ENCODE measurements around the gene TANGO6. TPM values are rescaled to one million over a fixed set of nuclear protein-coding genes. Genes with fewer than 3 reads are reported as not detected.

The TANGO6 gene
- total RNA-seq, 2 donors from 2014 or later: 9.6 to 15.3 TPM

DNA sequence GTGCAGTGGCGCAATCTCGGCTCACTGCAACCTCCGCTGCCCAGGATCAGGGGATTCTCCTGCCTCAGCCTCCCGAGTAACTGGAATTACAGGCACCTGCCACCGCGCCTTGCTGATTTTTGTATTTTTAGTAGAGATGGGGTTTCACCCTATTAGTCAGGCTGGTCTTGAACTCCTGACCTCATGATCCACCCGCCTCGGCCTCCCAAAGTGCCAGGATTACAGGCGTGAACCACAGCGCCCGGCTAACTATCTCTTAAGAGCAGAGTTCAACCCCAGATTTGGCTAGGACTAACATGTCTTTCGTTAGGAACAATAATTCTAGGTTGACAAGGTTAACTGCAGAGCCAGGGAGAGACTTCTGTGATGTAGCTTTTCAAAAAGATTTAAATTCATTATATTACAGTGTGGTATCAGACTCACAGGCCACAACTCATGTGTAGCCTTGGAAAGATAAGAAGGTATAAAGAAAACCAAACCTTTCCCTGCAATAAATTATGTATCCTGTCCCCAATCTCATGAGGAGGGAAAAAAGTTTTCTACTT is 284.7 kb downstream of the TANGO6 start:
- H3K4me1 Mint-ChIP-seq: peaks cover 15% of the 10 kb centered on the region
- TF ChIP-seq, protein P1, sequence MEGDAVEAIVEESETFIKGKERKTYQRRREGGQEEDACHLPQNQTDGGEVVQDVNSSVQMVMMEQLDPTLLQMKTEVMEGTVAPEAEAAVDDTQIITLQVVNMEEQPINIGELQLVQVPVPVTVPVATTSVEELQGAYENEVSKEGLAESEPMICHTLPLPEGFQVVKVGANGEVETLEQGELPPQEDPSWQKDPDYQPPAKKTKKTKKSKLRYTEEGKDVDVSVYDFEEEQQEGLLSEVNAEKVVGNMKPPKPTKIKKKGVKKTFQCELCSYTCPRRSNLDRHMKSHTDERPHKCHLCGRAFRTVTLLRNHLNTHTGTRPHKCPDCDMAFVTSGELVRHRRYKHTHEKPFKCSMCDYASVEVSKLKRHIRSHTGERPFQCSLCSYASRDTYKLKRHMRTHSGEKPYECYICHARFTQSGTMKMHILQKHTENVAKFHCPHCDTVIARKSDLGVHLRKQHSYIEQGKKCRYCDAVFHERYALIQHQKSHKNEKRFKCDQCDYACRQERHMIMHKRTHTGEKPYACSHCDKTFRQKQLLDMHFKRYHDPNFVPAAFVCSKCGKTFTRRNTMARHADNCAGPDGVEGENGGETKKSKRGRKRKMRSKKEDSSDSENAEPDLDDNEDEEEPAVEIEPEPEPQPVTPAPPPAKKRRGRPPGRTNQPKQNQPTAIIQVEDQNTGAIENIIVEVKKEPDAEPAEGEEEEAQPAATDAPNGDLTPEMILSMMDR (conservative IDR thresholded peaks at IDR 0.05): no peak
- H3K27me3 Mint-ChIP-seq (ENCODE audit: insufficient read depth): no peaks in the 10 kb centered on the region
- H3K27me3 ChIP-seq (ENCODE audit: control insufficient read depth, insufficient read depth, low read length, poor library complexity, severe bottlenecking): no peaks in the 10 kb centered on the region
- WGBS, 2 experiments (ENCODE audit: insufficient coverage in 1 of 2, insufficient read length in 1 of 2): 97 to 99% methylated on average over 11 to 12 of the region's 12 CpGs
- H3K36me3 ChIP-seq (ENCODE audit: control insufficient read depth, insufficient read depth, low read length): peaks cover 23% of the 10 kb centered on the region
- no peaks in the 10 kb centered on the region for H3K4me1 ChIP-seq (ENCODE audit: control insufficient read depth, insufficient read depth, low read length)
- no peak for DNase-seq
- no peak overlapping the region for H3K27ac Mint-ChIP-seq
- H3K9ac ChIP-seq (ENCODE audit: extremely low read depth, low read length, poor library complexity, severe bottlenecking): no peak overlapping the region
- H3K27ac ChIP-seq (ENCODE audit: low read depth, low read length): no peak overlapping the region
- no peaks in the 10 kb centered on the region for H3K9me3 Mint-ChIP-seq
- no peaks in the 10 kb centered on the region for H3K9me3 ChIP-seq (ENCODE audit: control insufficient read depth, low read length)
- peaks cover 33% of the 10 kb centered on the region for H3K36me3 Mint-ChIP-seq (ENCODE audit: low read depth)
- H3K4me3 Mint-ChIP-seq: no peak overlapping the region
- H3K4me3 ChIP-seq (ENCODE audit: low read length): no peak overlapping the region

DNA sequence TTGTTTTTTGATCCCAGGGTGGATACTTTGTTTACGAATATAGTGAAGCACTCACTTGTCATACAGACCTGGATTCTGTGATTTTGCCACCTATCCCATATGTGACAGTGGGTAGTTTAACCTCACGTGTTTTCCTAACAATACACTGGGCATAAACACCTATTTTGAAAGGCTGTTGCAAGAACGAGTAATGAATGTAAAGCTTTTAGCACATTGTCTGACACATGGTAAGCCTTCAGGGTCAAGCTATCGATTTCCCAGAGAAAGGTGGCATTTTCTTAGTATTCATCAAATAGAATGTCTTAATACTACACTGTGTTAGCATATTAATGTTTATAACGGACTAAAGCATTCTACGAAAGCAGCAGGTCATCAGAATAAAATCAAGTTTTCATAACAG is 287.1 kb downstream of the TANGO6 start:
- TF ChIP-seq, protein P1 (conservative IDR thresholded peaks at IDR 0.05): no peak
- Histone ChIP-seq H3K4me3 (ENCODE audit: low read length) (peak overlapping the region; percentile 99), H3K27ac (ENCODE audit: low read depth, low read length) (no peak overlapping the region), H3K36me3 (ENCODE audit: control insufficient read depth, insufficient read depth, low read length) (peaks cover 24% of the 10 kb centered on the region), H3K9me3 (ENCODE audit: control insufficient read depth, low read length) (no peaks in the 10 kb centered on the region), H3K27me3 (ENCODE audit: control insufficient read depth, insufficient read depth, low read length, poor library complexity, severe bottlenecking) (no peaks in the 10 kb centered on the region), H3K9ac (ENCODE audit: extremely low read depth, low read length, poor library complexity, severe bottlenecking) (no peak overlapping the region), H3K4me1 (ENCODE audit: control insufficient read depth, insufficient read depth, low read length) (no peaks in the 10 kb centered on the region)
- Mint-ChIP-seq H3K4me1 (peaks cover 28% of the 10 kb centered on the region), H3K27me3 (ENCODE audit: insufficient read depth) (no peaks in the 10 kb centered on the region), H3K36me3 (ENCODE audit: low read depth) (peaks cover 30% of the 10 kb centered on the region), H3K4me3 (peak overlapping the region; percentile 97), H3K9me3 (no peaks in the 10 kb centered on the region), H3K27ac (no peak overlapping the region)
- DNase-seq: no peak
- WGBS, 2 experiments (ENCODE audit: insufficient coverage in 1 of 2, insufficient read length in 1 of 2): 83 to 94% methylated on average over 4 to 6 of the region's 6 CpGs

DNA sequence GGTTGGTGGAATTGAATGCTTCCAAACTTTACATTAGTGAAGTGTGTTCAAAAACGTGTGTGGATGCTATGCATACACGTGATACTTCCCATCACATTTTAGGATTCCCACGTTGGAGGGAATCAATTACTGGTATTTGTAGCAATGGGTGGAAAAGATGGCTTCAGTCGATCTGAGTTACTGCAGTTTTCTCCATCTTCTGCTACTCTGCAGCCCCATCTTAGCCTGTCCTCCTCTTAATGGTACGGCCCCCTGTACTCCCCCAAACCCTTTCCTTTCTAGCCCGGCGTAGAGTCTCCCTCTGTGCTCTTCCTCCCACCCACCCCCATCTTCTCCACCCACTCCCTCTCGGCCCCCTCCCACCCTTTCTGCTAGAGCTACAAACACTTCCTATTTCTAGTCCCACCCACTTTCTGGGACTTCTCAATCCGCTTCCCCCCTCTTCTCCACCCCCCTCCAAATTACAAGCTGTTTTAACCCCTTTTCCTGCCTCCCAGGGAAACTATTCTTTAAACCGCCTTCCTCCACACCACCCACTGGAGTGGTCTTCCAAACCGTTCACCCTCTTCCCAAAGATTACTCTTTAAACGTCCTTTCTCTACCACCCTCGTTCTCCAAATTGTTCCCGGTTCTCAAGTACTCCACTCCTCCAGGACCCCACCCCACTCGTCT is 288.0 kb downstream of the TANGO6 start:
- peaks cover 26% of the 10 kb centered on the region for H3K36me3 ChIP-seq (ENCODE audit: control insufficient read depth, insufficient read depth, low read length)
- WGBS, 2 experiments (ENCODE audit: insufficient coverage in 1 of 2, insufficient read length in 1 of 2): 3% methylated on average over 11 to 15 of the region's 15 CpGs
- H3K36me3 Mint-ChIP-seq (ENCODE audit: low read depth): peaks cover 30% of the 10 kb centered on the region
- H3K4me1 ChIP-seq (ENCODE audit: control insufficient read depth, insufficient read depth, low read length): no peaks in the 10 kb centered on the region
- no peaks in the 10 kb centered on the region for H3K27me3 ChIP-seq (ENCODE audit: control insufficient read depth, insufficient read depth, low read length, poor library complexity, severe bottlenecking)
- H3K9ac ChIP-seq (ENCODE audit: extremely low read depth, low read length, poor library complexity, severe bottlenecking): peak overlapping the region; percentile 95
- no peaks in the 10 kb centered on the region for H3K27me3 Mint-ChIP-seq (ENCODE audit: insufficient read depth)
- peak overlapping the region; percentile 88 for H3K27ac ChIP-seq (ENCODE audit: low read depth, low read length)
- TF ChIP-seq, protein P1 (conservative IDR thresholded peaks at IDR 0.05): no peak
- DNase-seq: peak; percentile 68
- peaks cover 28% of the 10 kb centered on the region for H3K4me1 Mint-ChIP-seq
- H3K9me3 Mint-ChIP-seq: no peaks in the 10 kb centered on the region
- peak overlapping the region; percentile 99 for H3K4me3 ChIP-seq (ENCODE audit: low read length)
- H3K4me3 Mint-ChIP-seq: peak overlapping the region; percentile 97
- peak overlapping the region; percentile 89 for H3K27ac Mint-ChIP-seq
- H3K9me3 ChIP-seq (ENCODE audit: control insufficient read depth, low read length): no peaks in the 10 kb centered on the region
